Measurements from ENCODE around the gene HTT.
A peak's percentile ranks its signal among the peaks of the same experiment; 100 is the strongest.

Gene HTT

GRCh38 chr4:3074078-3074845 lies at the start of gene HTT, which contains the start of gene HTT-AS:
Gene HTT (plus strand): TSS chr4:3074681. CDS start chr4:3074826, 145 bp downstream.
Gene HTT-AS (minus strand): TSS chr4:3074538.
- DNase-seq (ENCODE audit: low read depth in 1 of 2, low spot score in 1 of 2) = peak; percentile 96

GRCh38 chr4:3025881-3026280 lies 48.6 kb upstream of the HTT start:
- DNase-seq (ENCODE audit: low read depth in 1 of 2, low spot score in 1 of 2) = no peak

- DNase-seq (ENCODE audit: low read depth in 1 of 2, low spot score in 1 of 2) = no peak
Observed at GRCh38 chr4:3026540-3026939, 47.9 kb upstream of the HTT start.

- no peak for DNase-seq (ENCODE audit: low read depth in 1 of 2, low spot score in 1 of 2)
Observed at GRCh38 chr4:3029464-3029863, 45.0 kb upstream of the HTT start.

DNA sequence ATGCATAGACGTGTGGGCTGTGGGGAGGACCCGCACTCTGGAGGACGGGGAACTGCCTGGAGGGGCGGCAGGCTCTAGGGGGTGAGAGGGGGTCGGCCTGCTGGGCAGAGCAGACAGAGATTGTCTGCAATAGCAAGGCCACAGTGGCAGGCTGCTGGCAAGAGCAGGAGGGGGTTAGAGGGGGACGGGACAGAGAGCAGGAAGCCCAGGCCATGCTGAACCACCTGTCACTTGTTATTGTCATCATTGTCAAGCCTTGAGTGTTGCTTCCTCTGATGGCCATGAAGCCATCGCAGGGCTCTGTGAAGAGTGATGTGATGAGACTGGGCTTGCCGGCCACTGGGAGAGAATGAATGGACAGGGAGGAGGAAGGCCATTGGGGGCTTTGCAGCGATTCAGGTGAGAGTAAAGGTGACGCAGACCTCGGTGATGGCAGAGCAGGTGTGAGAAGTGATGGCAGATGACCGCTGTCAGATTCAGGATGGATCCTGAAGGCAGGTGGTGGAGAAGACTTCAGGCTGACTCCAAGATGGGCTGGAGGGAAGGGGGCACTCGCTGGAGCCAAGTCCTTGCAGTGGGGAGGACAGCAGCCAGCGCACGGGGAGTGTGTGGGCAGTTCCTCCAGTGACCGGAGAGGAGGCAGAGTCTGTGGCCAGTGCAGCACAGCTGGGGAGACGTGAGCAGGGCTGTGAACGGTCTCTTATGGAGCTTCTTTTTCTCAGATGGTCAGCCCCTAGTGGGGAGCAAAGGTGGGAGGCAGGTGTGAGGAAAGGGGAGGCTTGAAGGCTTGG lies 43.7 kb upstream of the HTT start:
- DNase-seq (ENCODE audit: low read depth in 1 of 2, low spot score in 1 of 2) = no peak

DNA sequence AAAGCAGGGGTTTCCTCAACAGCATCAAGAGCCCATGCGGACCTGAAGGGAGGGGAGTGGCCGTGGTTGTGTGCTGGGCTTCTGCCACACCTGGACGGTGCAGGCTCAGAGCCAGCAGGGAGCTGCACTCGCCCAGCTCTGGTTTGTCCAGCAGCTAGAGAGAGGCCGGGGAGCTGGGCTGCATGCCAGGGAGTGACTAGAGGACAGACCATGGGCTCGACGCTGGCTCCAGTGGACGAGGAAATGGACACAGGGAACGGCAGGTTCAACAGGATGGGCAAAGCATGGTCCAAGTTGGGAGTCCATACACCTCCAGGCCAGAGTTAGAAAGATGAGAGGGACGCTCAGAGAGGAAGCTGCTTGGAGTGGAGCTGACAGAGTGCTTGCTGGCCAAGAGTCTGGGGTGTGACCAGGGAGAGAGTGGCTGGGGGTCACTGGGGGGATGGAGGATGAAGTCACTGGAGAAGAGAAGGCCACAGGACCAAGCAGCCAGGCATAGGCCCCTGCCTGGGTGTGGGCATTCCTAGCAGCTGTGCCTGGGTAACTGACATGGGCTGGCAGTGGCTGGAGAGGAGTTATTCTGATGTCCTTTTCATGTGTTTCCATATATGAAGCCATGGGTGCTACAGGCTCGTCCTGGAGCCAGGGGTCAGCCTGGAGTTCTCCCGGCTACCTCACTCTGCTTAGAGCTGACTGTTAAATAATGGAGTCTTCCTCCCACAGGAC lies 43.0 kb upstream of the HTT start:
- no peak for DNase-seq (ENCODE audit: low read depth in 1 of 2, low spot score in 1 of 2)

DNA sequence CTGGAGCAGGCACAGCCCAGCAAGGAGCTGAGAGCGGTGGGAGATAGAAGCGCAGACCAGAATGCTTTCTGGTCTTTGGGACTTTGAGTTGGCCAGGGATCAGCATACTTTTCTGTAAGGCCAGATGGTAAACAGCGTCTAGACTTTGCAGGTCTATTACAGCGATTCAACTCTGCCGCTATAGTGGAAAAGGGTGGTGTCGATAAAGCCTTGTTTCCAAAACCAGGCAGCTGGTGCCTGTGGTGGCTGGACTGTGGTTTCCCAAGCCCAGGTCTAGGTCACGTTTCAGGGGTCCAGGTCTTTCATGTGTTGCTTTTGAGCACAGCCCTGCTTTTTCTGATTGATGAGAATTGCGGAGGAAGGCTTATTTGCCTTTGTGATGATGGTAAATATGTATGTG lies 40.2 kb upstream of the HTT start:
- DNase-seq (ENCODE audit: low read depth in 1 of 2, low spot score in 1 of 2) = no peak

GRCh38 chr4:3035249-3035648 lies 39.2 kb upstream of the HTT start:
- no peak for DNase-seq (ENCODE audit: low read depth in 1 of 2, low spot score in 1 of 2)

- no peak for DNase-seq (ENCODE audit: low read depth in 1 of 2, low spot score in 1 of 2)
Observed at GRCh38 chr4:3035674-3036073, 38.8 kb upstream of the HTT start.

DNA sequence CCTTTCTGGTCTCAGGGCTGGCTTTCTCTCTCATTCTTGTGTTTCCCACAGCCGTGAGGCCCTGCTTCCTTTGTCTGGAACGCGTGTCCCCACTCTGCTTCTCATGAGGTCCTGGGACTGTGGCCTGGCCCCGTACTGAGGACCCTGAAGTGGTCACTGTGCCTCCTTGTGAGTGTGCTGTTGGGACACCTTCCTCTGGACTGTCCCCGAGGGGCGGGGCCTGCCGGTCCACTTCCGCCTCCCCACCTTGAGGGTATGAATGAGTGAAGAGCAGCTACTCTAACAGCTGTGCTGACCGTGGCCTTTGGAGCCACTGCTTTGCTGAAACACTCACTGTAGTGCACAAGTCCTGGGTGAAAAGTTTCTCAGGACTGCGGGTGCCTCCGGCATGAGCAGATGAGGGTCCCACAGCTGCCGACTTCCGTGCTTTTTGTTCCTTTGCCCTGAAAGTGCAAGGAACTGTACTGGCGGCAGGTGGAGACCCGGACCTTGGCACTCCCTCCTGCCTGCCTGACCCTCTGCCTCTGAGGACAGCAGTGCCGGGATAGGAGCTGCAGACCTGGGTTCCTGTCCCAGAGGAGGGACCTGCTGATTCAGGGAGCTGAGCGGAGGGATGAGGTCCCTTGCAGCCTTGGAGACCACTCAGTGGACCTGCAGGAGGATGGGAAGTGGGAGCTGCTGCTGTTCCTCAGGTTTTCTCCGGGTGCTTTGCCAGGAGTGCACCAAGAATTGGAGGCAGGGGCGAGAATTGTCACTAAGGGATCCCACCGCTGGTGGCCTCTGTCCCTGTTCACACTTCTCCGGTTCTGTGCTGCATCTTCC lies 38.1 kb upstream of the HTT start:
- DNase-seq (ENCODE audit: low read depth in 1 of 2, low spot score in 1 of 2) = no peak

DNA sequence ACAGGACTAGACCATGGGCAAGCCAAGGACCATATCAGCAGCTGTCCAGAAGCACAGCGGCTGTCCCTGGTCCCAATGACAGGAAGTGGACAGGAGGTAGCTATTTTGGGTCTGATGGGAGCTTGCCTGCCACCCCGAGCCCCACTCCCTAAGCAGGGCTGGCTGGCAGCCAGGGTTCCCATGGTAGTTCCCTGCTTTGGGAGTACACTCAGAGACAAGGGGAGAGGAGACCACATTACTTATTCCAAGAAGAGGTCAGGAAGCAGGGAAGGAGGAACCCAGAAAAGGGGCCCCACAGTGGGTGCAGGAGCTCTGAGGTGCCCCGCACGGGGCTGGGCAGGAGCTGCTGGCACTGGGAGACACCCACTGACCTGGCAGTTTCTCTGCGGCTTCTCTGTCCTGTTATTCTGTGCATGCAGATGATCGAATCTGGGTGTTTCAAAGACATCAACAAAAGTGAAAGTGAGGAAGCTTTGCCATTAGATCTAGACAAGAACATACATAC lies 36.5 kb upstream of the HTT start:
- no peak for DNase-seq (ENCODE audit: low read depth in 1 of 2, low spot score in 1 of 2)

GRCh38 chr4:3039706-3040366 lies 34.6 kb upstream of the HTT start:
- DNase-seq (ENCODE audit: low read depth in 1 of 2, low spot score in 1 of 2) = no peak

DNA sequence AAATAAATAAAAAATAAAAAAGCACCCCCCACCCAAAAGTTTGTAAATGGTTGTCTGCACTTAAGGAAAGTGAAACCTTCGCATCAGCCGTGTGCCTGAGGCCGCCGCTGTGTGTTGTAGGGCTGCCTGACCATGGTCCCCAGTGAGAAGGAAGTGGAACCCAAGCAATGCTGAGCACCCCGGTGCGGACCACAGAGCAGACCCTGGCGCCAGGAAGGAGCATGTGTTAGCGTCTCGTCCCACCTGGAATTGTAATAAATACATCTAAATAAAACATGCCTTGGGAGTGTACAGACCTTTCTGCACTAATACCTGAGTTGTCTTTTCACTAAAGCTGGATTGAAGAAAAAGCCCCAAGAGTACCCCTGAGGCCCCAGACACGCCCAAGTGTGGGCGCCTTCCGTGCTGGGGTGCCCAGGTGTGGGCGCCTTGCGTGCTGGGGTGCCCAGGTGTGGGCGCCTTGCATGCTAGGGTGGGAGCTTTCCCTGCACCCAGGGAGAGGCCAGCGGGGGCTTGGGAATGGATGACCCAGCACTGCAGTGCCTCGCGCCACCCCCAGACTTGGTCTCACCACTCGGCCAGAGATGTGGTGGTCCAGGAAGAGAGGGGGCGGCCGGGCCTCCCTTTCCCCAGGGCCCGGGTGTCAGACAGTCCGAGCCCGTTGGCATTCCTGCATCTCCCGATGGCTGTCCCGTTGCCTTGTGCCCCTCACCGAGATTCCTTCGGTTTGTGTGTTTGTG lies 33.9 kb upstream of the HTT start:
- no peak for DNase-seq (ENCODE audit: low read depth in 1 of 2, low spot score in 1 of 2)

- DNase-seq (ENCODE audit: low read depth in 1 of 2, low spot score in 1 of 2) = peak in 1 of 2 donors; percentile 13
Observed at GRCh38 chr4:3041192-3042142, 33.0 kb upstream of the HTT start.

DNA sequence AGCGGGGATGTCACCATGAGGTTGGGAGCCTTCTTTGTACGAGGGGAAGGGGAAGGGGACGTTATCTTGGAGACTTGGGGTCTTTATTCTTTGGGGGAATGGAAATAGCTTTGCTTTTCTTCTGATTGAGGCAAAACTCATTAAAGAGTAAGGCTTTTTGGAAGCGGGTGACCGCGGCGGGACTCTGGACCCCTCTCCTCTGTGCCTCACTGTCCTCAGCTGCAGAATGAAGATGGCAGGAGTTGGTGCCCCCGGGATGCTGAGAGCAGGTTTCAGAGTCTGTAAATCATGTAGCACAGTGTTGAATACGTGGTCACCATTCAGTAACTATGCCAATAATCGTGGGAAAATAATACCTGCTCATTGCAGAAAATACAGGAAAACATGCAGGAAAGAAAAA lies 32.3 kb upstream of the HTT start:
- DNase-seq (ENCODE audit: low read depth in 1 of 2, low spot score in 1 of 2) = no peak

DNA sequence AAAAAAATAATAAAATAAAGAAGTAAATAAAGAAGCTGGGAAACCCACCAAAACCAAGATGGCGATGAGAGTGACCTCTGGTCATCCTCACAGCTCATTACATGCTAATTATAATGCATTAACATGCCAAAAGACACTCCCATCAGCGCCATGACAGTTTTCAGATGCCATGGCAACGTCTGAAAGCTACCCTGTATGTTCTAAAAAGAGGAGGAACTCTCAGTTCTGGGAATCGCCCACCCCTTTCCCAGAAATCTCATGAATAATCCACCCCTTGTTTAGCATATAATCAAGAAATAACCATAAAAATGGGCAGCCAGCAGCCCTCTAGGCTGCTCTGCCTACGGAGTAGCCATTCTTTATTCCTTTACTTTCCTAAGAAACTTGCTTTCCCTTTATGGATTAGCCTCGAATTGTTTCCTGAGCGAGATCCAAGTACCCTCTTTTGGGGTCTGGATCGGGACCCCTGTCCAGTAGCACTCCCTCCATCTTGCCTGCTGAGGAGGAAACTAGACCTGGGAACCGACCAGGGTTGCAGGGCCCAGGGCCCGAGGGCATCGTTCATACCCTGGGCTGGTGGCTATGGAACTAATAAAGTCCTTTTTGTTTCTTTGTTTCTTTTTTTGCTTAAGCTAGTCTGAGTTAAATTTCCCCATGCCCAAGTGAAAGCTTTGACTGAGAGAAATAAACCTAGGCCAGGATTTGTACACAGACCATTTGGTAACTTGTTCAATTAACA lies 31.0 kb upstream of the HTT start:
- DNase-seq (ENCODE audit: low read depth in 1 of 2, low spot score in 1 of 2) = no peak

Data from stimulated activated CD4-positive, alpha-beta T cell treated with anti-CD3 and anti-CD28 coated beads, Interleukin-15, amount 100 ng/mL, for 1 hour (primary cell).